Liver (tissue), 9 donors: ENCODE results near the gene RAP1GAP2. TPM values are rescaled to one million over a fixed set of nuclear protein-coding genes. Genes with fewer than 3 reads are reported as not detected.

Experiments
- DNase-seq: peaks from one replicate; pipeline ENCODE4 v3.0.0-alpha.2; 2017; ENCODE audit warnings: low spot score
- H3K27ac ChIP-seq, 2 donors: one replicate each; pipeline ENCODE4 v1.7.0; 2013; ENCODE audit warnings: inconsistent platforms in 2 of 2, low read length in 2 of 2, control low read depth in 1 of 2, low read depth in 1 of 2, mild to moderate bottlenecking in 1 of 2
- H3K27me3 ChIP-seq, 4 donors: one replicate each; pipeline versions ENCODE4 v1.6.1 to v1.7.0; 2013; ENCODE audit warnings: low read length in 3 of 4, inconsistent platforms in 1 of 4, mild to moderate bottlenecking in 1 of 4, moderate library complexity in 1 of 4; ENCODE audit not compliant: control insufficient read depth in 4 of 4, insufficient read depth in 4 of 4
- H3K36me3 ChIP-seq, 4 donors: one replicate each; pipeline versions ENCODE4 v1.6.1 to v1.7.0; 2013; ENCODE audit warnings: low read length in 3 of 4, mild to moderate bottlenecking in 3 of 4, low read depth in 1 of 4, moderate library complexity in 1 of 4; ENCODE audit not compliant: control insufficient read depth in 4 of 4, insufficient read depth in 3 of 4
- H3K4me1 ChIP-seq, 4 donors: one replicate each; pipeline versions ENCODE4 v1.6.1 to v1.7.0; 2013; ENCODE audit warnings: low read length in 3 of 4, mild to moderate bottlenecking in 3 of 4, moderate library complexity in 1 of 4; ENCODE audit not compliant: control insufficient read depth in 4 of 4, insufficient read depth in 4 of 4
- H3K4me3 ChIP-seq, 3 donors: one replicate each; pipeline versions ENCODE4 v1.6.1 to v1.7.0; 2013; ENCODE audit warnings: low read length in 3 of 3, control low read depth in 1 of 3, low read depth in 1 of 3, mild to moderate bottlenecking in 1 of 3
- H3K9ac ChIP-seq, 2 donors: one replicate each; pipeline ENCODE4 v1.7.0; 2013; ENCODE audit warnings: low read length in 2 of 2, mild to moderate bottlenecking in 2 of 2, moderate library complexity in 2 of 2, control low read depth in 1 of 2, low read depth in 1 of 2
- H3K9me3 ChIP-seq, 4 donors: one replicate each; pipeline versions ENCODE4 v1.6.1 to v1.7.0; 2013; ENCODE audit warnings: low read length in 3 of 4; ENCODE audit not compliant: control insufficient read depth in 4 of 4
- EGR1 ChIP-seq, 2 donors: IDR thresholded peaks; 2 replicates each; pipeline ENCODE4 v1.6.1; 2016 to 2018; ENCODE audit warnings: antibody characterized with exemption in 2 of 2, low read depth in 2 of 2
- FOXA1 ChIP-seq: IDR thresholded peaks from 2 replicates; pipeline ENCODE4 v1.6.1; 2016; ENCODE audit warnings: antibody characterized with exemption
- FOXA2 ChIP-seq: IDR thresholded peaks from 2 replicates; pipeline ENCODE4 v1.6.1; 2016; ENCODE audit warnings: antibody characterized with exemption
- GABPA ChIP-seq, 2 donors: IDR thresholded peaks in 1 of 2; conservative IDR thresholded peaks in 1 of 2; 2 replicates each; pipeline ENCODE4 v1.6.1; 2016; ENCODE audit warnings: antibody characterized with exemption in 2 of 2, mild to moderate bottlenecking in 1 of 2, moderate library complexity in 1 of 2
- HNF4A ChIP-seq, 2 donors: conservative IDR thresholded peaks; 2 replicates each; pipeline ENCODE4 v1.6.1; 2016; ENCODE audit warnings: antibody characterized with exemption in 2 of 2, mild to moderate bottlenecking in 2 of 2
- HNF4G ChIP-seq: IDR thresholded peaks from 2 replicates; pipeline ENCODE4 v1.6.1; 2016; ENCODE audit warnings: antibody characterized with exemption
- JUND ChIP-seq, 2 donors: IDR thresholded peaks; 2 replicates each; pipeline ENCODE4 v1.6.1; 2016; ENCODE audit warnings: antibody characterized with exemption in 2 of 2
- NR2F2 ChIP-seq: IDR thresholded peaks from 2 replicates; pipeline ENCODE4 v1.6.1; 2016; ENCODE audit warnings: antibody characterized with exemption
- RAD21 ChIP-seq, 2 donors: IDR thresholded peaks; 2 replicates each; pipeline ENCODE4 v1.6.1; 2016; ENCODE audit warnings: antibody characterized with exemption in 2 of 2, mild to moderate bottlenecking in 2 of 2
- RXRA ChIP-seq, 2 donors: IDR thresholded peaks; 2 replicates each; pipeline ENCODE4 v1.6.1; 2017 to 2018; ENCODE audit warnings: antibody characterized with exemption in 2 of 2, mild to moderate bottlenecking in 1 of 2
- SP1 ChIP-seq: IDR thresholded peaks from 2 replicates; pipeline ENCODE4 v1.6.1; 2018; ENCODE audit warnings: antibody characterized with exemption, mild to moderate bottlenecking
- TAF1 ChIP-seq: conservative IDR thresholded peaks from 2 replicates; pipeline ENCODE4 v1.6.1; 2016; ENCODE audit warnings: antibody characterized with exemption, mild to moderate bottlenecking
- YY1 ChIP-seq: IDR thresholded peaks from 2 replicates; pipeline ENCODE4 v1.6.1; 2016; ENCODE audit warnings: antibody characterized with exemption, mild to moderate bottlenecking
- WGBS: extraction: QIAGEN DNeasy Blood & Tissue Kit; methylation state at CpG from one replicate; pipeline ENCODE4 v1.1.7; 2013; 5-methylcytosine and 5-hydroxymethylcytosine counted together
- polyA plus RNA-seq, 2 donors: library from polyadenylated mRNA; stranded (reverse) in 1 of 2; unstranded in 1 of 2; fragments of 200-250 nt in 1 of 2; fragments of >200 nt in 1 of 2; fragmentation: Nextera tagmentation in 1 of 2; extraction: Ambion mirVana in 1 of 2; gene quantifications; one replicate each; pipeline versions ENCODE4 v1.2.1 to v1.2.3, GENCODE V29; 2013 to 2015
- total RNA-seq, 2 donors: library from RNA; depleted of rRNA; stranded (reverse); fragments of >200 nt; gene quantifications; one replicate each; pipeline ENCODE4 v1.2.3, GENCODE V29; 2014
- TF ChIP-seq, protein P1 (sequence below): fragments of 150-350 bp; IDR thresholded peaks from 2 replicates; pipeline ENCODE4 v1.5.1; 2017; ENCODE audit warnings: improper control_type of control experiment, low read depth, low read length; ENCODE audit not compliant: missing input control
- TF ChIP-seq, protein P2 (sequence below): IDR thresholded peaks from 2 replicates; pipeline ENCODE4 v1.6.1; 2016; ENCODE audit warnings: antibody characterized with exemption
- TF ChIP-seq, protein P3 (sequence below): IDR thresholded peaks from 2 replicates; pipeline ENCODE4 v1.6.1; 2016; ENCODE audit warnings: antibody characterized with exemption, mild to moderate bottlenecking
- TF ChIP-seq, protein P4 (sequence below): IDR thresholded peaks from 2 replicates; pipeline ENCODE4 v1.6.1; 2016; ENCODE audit warnings: antibody characterized with exemption
- donor health status: healthy.
- donor health status: healthy.
- donor health status: healthy.
- donor health status: healthy.
- donor health status: healthy.

Gene RAP1GAP2
- total and polyA plus RNA-seq, 4 donors = 0.56 to 1.7 (median 1.1) TPM

DNA sequence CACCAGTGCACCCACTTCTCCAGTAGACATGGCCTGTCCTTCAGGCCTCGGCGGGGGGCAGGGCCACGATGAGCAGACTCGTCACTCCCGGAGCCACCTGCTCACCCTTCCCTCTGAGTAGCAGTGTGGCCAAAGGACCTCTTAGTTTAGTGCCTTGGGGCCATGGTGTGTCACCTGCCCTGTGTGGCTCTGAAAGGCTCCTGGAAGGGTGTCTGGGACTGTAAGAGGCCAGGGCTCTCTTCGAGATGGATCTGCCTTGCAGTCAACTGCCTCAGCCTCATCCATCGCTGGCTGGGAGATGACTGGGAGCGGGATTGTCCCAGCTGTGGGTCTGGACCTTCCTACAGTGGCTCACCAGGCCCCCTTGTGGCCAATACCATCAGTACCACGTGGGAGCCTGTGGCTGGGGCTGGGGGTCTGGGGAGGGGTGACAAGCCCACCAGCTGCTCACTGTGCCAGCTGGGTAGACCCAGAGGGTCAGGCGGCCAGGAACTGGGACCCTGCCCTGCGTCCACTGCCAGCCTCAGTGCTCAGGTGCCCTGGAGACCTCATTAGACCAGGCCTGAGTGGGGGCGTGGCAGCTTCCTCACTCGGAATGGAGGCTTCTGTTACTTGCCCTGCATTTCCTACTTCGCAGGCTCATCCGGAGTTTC lies 133.8 kb downstream of the RAP1GAP2 start:
- peak; percentile 41 for DNase-seq
- no peaks in the 10 kb centered on the region for H3K4me1 ChIP-seq
- H3K9me3 ChIP-seq = no peaks in the 10 kb centered on the region
- TF ChIP-seq, protein P1, sequence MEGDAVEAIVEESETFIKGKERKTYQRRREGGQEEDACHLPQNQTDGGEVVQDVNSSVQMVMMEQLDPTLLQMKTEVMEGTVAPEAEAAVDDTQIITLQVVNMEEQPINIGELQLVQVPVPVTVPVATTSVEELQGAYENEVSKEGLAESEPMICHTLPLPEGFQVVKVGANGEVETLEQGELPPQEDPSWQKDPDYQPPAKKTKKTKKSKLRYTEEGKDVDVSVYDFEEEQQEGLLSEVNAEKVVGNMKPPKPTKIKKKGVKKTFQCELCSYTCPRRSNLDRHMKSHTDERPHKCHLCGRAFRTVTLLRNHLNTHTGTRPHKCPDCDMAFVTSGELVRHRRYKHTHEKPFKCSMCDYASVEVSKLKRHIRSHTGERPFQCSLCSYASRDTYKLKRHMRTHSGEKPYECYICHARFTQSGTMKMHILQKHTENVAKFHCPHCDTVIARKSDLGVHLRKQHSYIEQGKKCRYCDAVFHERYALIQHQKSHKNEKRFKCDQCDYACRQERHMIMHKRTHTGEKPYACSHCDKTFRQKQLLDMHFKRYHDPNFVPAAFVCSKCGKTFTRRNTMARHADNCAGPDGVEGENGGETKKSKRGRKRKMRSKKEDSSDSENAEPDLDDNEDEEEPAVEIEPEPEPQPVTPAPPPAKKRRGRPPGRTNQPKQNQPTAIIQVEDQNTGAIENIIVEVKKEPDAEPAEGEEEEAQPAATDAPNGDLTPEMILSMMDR = peak; percentile 38
- TF ChIP-seq JUND (IDR thresholded peaks at IDR 0.05) (no peak), RAD21 (IDR thresholded peaks at IDR 0.05) (peak; percentile 53 to 74)
- no peak overlapping the region for H3K9ac ChIP-seq
- 53% methylated on average over 15 of the region's 15 CpGs for WGBS
- H3K4me3 ChIP-seq = no peak overlapping the region
- H3K36me3 ChIP-seq = no peaks in the 10 kb centered on the region
- no peak overlapping the region for H3K27ac ChIP-seq
- H3K27me3 ChIP-seq = peaks cover 0 to 2% (median 0%) of the 10 kb centered on the region in 4 donors

DNA sequence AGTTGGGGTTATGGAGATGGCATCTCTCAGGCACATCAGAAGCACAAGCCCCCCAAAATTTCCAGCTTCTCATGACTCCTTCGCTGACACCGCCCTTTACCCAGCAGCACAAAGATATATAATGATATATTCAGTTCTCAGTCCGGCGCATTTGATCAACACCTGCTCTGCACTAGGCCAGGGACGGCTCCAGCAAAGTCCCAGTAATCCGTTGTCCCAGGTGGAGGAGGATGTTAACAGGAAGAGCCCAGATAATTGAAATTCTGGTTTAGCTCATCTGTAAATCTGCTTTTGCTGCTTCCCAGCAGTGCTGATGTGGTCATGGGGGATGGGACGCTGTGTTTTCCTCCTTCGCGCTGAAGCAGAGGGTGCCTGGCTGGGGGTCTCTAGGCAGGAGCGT lies 135.6 kb downstream of the RAP1GAP2 start:
- Histone ChIP-seq H3K36me3 (no peaks in the 10 kb centered on the region), H3K4me1 (no peaks in the 10 kb centered on the region), H3K27me3 (peaks cover 0 to 2% (median 0%) of the 10 kb centered on the region in 4 donors), H3K27ac (no peak overlapping the region), H3K9me3 (no peaks in the 10 kb centered on the region), H3K4me3 (no peak overlapping the region), H3K9ac (no peak overlapping the region)
- no peak for DNase-seq
- WGBS = 84% methylated on average over 10 of the region's 10 CpGs
- TF ChIP-seq RXRA (IDR thresholded peaks at IDR 0.05) (no peak), RAD21 (IDR thresholded peaks at IDR 0.05) (no peak), HNF4G (no peak), GABPA (IDR thresholded peaks at IDR 0.05 in 1 of 2, conservative IDR thresholded peaks at IDR 0.05 in 1 of 2) (no peak), JUND (IDR thresholded peaks at IDR 0.05) (no peak), TAF1 (no peak), FOXA2 (no peak), EGR1 (IDR thresholded peaks at IDR 0.05; ENCODE audit: low read depth in 2 of 2) (no peak), YY1 (no peak), FOXA1 (no peak), SP1 (no peak)
- TF ChIP-seq, protein P1 = no peak
- TF ChIP-seq, protein P2, sequence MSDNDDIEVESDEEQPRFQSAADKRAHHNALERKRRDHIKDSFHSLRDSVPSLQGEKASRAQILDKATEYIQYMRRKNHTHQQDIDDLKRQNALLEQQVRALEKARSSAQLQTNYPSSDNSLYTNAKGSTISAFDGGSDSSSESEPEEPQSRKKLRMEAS = no peak

DNA sequence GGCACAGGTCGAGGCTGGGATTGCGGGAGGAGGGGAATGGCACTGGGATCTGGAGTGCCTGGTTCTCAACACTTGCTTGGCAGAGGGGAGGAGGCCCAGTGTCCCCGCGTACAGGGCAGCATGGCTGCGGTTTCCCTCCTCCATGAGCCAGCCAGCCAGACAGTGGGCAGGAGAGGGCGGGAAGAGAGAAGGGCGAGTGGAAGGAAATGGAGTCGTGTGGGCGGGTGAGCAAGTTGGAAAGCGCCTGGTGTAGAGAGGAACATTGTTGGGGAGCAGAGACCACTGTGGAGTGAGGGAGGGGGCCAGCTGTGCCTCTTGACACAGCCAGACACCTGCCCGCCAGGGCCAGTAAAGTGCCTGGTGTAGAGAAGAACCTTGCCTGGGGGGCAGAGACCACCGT lies 136.7 kb downstream of the RAP1GAP2 start:
- WGBS = 86% methylated on average over 12 of the region's 12 CpGs
- H3K4me3 ChIP-seq = no peak overlapping the region
- no peaks in the 10 kb centered on the region for H3K36me3 ChIP-seq
- H3K4me1 ChIP-seq = no peaks in the 10 kb centered on the region
- TF ChIP-seq FOXA2 (no peak), JUND (IDR thresholded peaks at IDR 0.05) (no peak), EGR1 (IDR thresholded peaks at IDR 0.05; ENCODE audit: low read depth in 2 of 2) (no peak), HNF4G (no peak), RAD21 (IDR thresholded peaks at IDR 0.05) (no peak), NR2F2 (no peak), SP1 (no peak), GABPA (IDR thresholded peaks at IDR 0.05 in 1 of 2, conservative IDR thresholded peaks at IDR 0.05 in 1 of 2) (no peak), FOXA1 (no peak), YY1 (no peak), HNF4A (conservative IDR thresholded peaks at IDR 0.05) (no peak)
- TF ChIP-seq, protein P3, sequence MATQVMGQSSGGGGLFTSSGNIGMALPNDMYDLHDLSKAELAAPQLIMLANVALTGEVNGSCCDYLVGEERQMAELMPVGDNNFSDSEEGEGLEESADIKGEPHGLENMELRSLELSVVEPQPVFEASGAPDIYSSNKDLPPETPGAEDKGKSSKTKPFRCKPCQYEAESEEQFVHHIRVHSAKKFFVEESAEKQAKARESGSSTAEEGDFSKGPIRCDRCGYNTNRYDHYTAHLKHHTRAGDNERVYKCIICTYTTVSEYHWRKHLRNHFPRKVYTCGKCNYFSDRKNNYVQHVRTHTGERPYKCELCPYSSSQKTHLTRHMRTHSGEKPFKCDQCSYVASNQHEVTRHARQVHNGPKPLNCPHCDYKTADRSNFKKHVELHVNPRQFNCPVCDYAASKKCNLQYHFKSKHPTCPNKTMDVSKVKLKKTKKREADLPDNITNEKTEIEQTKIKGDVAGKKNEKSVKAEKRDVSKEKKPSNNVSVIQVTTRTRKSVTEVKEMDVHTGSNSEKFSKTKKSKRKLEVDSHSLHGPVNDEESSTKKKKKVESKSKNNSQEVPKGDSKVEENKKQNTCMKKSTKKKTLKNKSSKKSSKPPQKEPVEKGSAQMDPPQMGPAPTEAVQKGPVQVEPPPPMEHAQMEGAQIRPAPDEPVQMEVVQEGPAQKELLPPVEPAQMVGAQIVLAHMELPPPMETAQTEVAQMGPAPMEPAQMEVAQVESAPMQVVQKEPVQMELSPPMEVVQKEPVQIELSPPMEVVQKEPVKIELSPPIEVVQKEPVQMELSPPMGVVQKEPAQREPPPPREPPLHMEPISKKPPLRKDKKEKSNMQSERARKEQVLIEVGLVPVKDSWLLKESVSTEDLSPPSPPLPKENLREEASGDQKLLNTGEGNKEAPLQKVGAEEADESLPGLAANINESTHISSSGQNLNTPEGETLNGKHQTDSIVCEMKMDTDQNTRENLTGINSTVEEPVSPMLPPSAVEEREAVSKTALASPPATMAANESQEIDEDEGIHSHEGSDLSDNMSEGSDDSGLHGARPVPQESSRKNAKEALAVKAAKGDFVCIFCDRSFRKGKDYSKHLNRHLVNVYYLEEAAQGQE = no peak
- TF ChIP-seq, protein P4, sequence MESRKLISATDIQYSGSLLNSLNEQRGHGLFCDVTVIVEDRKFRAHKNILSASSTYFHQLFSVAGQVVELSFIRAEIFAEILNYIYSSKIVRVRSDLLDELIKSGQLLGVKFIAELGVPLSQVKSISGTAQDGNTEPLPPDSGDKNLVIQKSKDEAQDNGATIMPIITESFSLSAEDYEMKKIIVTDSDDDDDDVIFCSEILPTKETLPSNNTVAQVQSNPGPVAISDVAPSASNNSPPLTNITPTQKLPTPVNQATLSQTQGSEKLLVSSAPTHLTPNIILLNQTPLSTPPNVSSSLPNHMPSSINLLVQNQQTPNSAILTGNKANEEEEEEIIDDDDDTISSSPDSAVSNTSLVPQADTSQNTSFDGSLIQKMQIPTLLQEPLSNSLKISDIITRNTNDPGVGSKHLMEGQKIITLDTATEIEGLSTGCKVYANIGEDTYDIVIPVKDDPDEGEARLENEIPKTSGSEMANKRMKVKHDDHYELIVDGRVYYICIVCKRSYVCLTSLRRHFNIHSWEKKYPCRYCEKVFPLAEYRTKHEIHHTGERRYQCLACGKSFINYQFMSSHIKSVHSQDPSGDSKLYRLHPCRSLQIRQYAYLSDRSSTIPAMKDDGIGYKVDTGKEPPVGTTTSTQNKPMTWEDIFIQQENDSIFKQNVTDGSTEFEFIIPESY = no peak
- no peaks in the 10 kb centered on the region for H3K9me3 ChIP-seq
- H3K27ac ChIP-seq = no peak overlapping the region
- peaks cover 0 to 2% (median 0%) of the 10 kb centered on the region in 4 donors for H3K27me3 ChIP-seq
- DNase-seq = no peak
- H3K9ac ChIP-seq = no peak overlapping the region
